Activated T-cell treated with anti-CD3 and anti-CD28 coated beads, Interleukin-2, amount 50 U/mL, for 4 hours (primary cell): ENCODE results near the gene TBC1D32. TPM values are rescaled to one million over a fixed set of nuclear protein-coding genes. Genes with fewer than 3 reads are reported as not detected.
A peak's percentile ranks its signal among the peaks of the same experiment; 100 is the strongest.
"Not testable (repeated sequence)": the region's sequence is repeated elsewhere in the genome, so short reads cannot be mapped to it uniquely, and the experiment has no call there.

Experiments used
- ATAC-seq, 2 donors: fragments of 200-7000 bp; cut with Tn5 transposase; one replicate each; pipeline ENCODE4 v1.10.0; 2021
- DNase-seq: peaks from one replicate; pipeline ENCODE4 v3.0.0-alpha.2; 2020
- H3K27me3 Mint-ChIP-seq: one replicate; pipeline ENCODE4 v1.8.0; 2021; ENCODE audit warnings: low read depth, mixed read lengths
- H3K36me3 Mint-ChIP-seq: one replicate; pipeline ENCODE4 v1.8.0; 2022; ENCODE audit warnings: mixed read lengths; ENCODE audit not compliant: insufficient read depth
- H3K4me1 Mint-ChIP-seq: one replicate; pipeline ENCODE4 v1.8.0; 2021; ENCODE audit warnings: low read depth, mixed read lengths
- H3K4me3 Mint-ChIP-seq: one replicate; pipeline ENCODE4 v1.8.0; 2021; ENCODE audit warnings: mild to moderate bottlenecking, moderate library complexity, mixed read lengths
- H3K9me3 Mint-ChIP-seq: one replicate; pipeline ENCODE4 v1.8.0; 2021; ENCODE audit warnings: mixed read lengths
- total RNA-seq, 3 donors: library from RNA; stranded (reverse); gene quantifications; one replicate each; pipeline ENCODE4 v1.2.1, GENCODE V29; 2021

Gene TBC1D32
- total RNA-seq, 3 donors from 2014 or later = 2.4 to 3.5 (median 3.2) TPM

DNA sequence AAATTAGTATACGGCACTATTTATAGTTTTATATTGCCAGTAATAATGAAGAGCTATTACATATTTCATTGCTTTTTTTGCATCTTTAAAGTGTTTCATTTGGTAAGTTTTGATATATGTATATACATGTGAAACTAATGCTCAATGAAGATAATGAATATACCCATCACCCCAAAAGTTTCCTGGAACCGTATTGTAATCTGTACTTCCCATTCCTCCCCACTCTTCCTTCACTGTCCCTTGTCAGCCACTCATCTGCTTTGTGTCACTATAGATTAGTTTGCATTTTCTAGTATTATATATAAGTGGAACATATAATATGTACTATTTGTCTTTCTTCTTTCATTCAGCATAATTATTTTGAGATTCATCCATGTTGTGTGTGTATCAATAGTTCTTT is 10.3 kb upstream of the TBC1D32 start:
- no peaks in the 10 kb centered on the region for H3K4me1 Mint-ChIP-seq
- peaks cover 28% of the 10 kb centered on the region for H3K27me3 Mint-ChIP-seq
- no peak for ATAC-seq
- no peaks in the 10 kb centered on the region for H3K36me3 Mint-ChIP-seq
- no peak overlapping the region for H3K4me3 Mint-ChIP-seq
- no peaks in the 10 kb centered on the region for H3K9me3 Mint-ChIP-seq
- DNase-seq = no peak

GRCh38 chr6:121339639-121340226 is 5.5 kb upstream of the TBC1D32 start:
- H3K36me3 Mint-ChIP-seq = no peaks in the 10 kb centered on the region
- DNase-seq = no peak
- no peak overlapping the region for H3K4me3 Mint-ChIP-seq
- H3K4me1 Mint-ChIP-seq = peaks cover 4% of the 10 kb centered on the region
- H3K27me3 Mint-ChIP-seq = peaks cover 21% of the 10 kb centered on the region
- H3K9me3 Mint-ChIP-seq = no peaks in the 10 kb centered on the region
- ATAC-seq = no peak

DNA sequence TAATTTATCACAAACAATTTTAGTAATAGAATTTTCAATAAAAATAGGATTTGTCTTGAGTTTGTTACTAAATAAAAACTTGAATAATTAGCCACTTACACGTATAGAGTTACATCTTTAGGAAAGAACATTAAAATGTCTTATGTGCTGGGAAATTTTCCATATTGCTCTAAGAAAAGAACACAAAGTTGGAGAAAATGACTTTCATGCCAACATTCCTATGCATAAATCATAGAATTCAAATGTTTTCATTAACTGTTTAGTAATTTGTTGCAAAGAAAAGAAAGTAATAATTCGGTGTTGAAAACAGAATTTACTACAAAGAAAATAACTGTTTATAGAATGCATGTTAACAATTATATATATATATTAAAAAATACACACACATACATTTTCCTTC is 4.7 kb upstream of the TBC1D32 start:
- Mint-ChIP-seq H3K36me3 (no peaks in the 10 kb centered on the region), H3K9me3 (no peaks in the 10 kb centered on the region), H3K4me1 (peaks cover 8% of the 10 kb centered on the region), H3K27me3 (peaks cover 21% of the 10 kb centered on the region), H3K4me3 (no peak overlapping the region)
- ATAC-seq (no peak), DNase-seq (no peak)

DNA sequence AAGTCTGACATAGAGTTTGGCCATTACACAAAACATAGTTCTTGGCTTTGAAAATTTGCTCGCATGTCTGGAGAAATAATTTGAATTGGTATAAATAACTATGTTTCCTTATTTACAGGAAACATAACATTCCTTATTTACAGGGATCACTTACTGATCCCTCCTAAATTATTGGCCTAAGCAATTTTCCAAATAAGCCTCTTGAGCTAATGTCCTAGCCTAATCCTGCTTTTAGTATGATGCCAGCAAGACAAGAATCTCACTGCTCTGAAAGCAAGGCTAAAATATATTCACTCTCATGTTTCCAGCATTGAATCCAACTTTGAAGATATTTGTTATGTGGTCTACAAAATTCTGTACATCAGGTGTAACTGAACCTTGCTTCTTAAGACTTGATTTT is 4.1 kb upstream of the TBC1D32 start:
- Mint-ChIP-seq H3K27me3 (peaks cover 19% of the 10 kb centered on the region), H3K4me3 (no peak overlapping the region), H3K36me3 (no peaks in the 10 kb centered on the region), H3K4me1 (peaks cover 13% of the 10 kb centered on the region), H3K9me3 (no peaks in the 10 kb centered on the region)
- ATAC-seq = no peak
- no peak for DNase-seq

- DNase-seq (no peak), ATAC-seq (no peak)
- Mint-ChIP-seq H3K9me3 (no peaks in the 10 kb centered on the region), H3K27me3 (peaks cover 4% of the 10 kb centered on the region), H3K36me3 (no peaks in the 10 kb centered on the region), H3K4me3 (peak overlapping the region; percentile 92), H3K4me1 (peaks cover 24% of the 10 kb centered on the region)
Measured at GRCh38 chr6:121335087-121336008, 1.1 kb upstream of the TBC1D32 start.

GRCh38 chr6:121333694-121334093 is 586 bp downstream of the TBC1D32 start:
- not testable (repeated sequence) for H3K27me3 Mint-ChIP-seq, ATAC-seq, DNase-seq, H3K9me3 Mint-ChIP-seq, H3K36me3 Mint-ChIP-seq
- peak overlapping the region; percentile 92 for H3K4me3 Mint-ChIP-seq
- peaks cover 25% of the 10 kb centered on the region for H3K4me1 Mint-ChIP-seq

- Mint-ChIP-seq H3K27me3 (no peaks in the 10 kb centered on the region), H3K4me1 (peaks cover 25% of the 10 kb centered on the region), H3K9me3 (no peaks in the 10 kb centered on the region)
Measured at GRCh38 chr6:121333196-121333595, 1.1 kb downstream of the TBC1D32 start.

DNA sequence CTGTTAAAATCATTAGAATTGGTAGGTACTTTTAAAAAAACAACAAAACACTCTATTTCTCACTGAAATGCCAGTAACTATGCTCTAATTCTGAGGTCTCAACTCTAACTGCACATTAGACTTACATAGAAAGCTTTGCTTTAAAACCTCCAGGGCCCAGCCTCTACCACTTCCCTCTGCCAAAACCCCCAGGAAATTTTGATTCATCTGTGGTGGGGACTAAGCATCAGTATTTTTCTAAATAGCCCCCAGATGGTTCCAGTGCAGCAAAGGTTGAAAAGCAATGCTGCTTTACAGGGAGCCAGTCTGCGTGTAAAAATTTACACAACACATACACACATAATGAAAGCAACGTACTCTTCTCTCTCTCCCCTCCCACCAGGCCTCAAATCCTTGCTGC is 3.8 kb downstream of the TBC1D32 start:
- ATAC-seq = no peak
- Mint-ChIP-seq H3K9me3 (no peaks in the 10 kb centered on the region), H3K27me3 (no peaks in the 10 kb centered on the region), H3K4me1 (peaks cover 25% of the 10 kb centered on the region), H3K4me3 (no peak overlapping the region), H3K36me3 (no peaks in the 10 kb centered on the region)
- DNase-seq = no peak

More at GRCh38 chr6:121333196-121333595, 1.1 kb downstream of the TBC1D32 start:
- Mint-ChIP-seq H3K4me3 (peak overlapping the region; percentile 92), H3K36me3 (no peaks in the 10 kb centered on the region)
- ATAC-seq = no peak
- no peak for DNase-seq

GRCh38 chr6:121321282-121321681 is 13.0 kb downstream of the TBC1D32 start:
- H3K4me1 Mint-ChIP-seq = no peaks in the 10 kb centered on the region
- peaks cover 22% of the 10 kb centered on the region for H3K36me3 Mint-ChIP-seq
- no peaks in the 10 kb centered on the region for H3K9me3 Mint-ChIP-seq
- no peak for DNase-seq
- no peaks in the 10 kb centered on the region for H3K27me3 Mint-ChIP-seq
- no peak overlapping the region for H3K4me3 Mint-ChIP-seq
- ATAC-seq = peak in 1 of 2 donors; percentile 54

- ATAC-seq = no peak
- no peak for DNase-seq
- no peak overlapping the region for H3K4me3 Mint-ChIP-seq
- no peaks in the 10 kb centered on the region for H3K4me1 Mint-ChIP-seq
- peaks cover 22% of the 10 kb centered on the region for H3K36me3 Mint-ChIP-seq
- no peaks in the 10 kb centered on the region for H3K9me3 Mint-ChIP-seq
- H3K27me3 Mint-ChIP-seq = no peaks in the 10 kb centered on the region
Measured at GRCh38 chr6:121319603-121320002, 14.7 kb downstream of the TBC1D32 start.

DNA sequence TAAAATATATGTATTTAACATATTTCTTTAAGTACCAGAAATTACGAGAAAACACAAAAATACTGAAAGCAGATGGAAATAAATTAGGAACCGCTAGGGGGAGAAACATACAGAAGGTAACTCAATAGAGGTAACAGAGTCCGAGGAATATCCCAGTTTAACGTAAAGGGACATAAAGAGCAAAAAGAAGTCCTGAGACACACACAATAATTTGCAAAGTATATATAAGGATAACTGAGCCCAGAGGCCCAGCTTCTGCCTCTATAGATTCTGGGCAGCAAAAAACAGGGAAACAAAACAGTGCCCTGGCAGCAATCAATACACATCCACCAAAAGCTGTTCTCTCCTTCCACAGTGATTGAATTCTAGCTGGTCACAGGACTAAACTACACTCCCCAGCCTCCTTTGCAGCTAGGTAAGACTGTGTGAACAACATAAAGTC is 15.1 kb downstream of the TBC1D32 start:
- peaks cover 22% of the 10 kb centered on the region for H3K36me3 Mint-ChIP-seq
- no peak overlapping the region for H3K4me3 Mint-ChIP-seq
- H3K9me3 Mint-ChIP-seq = no peaks in the 10 kb centered on the region
- no peak for DNase-seq
- H3K4me1 Mint-ChIP-seq = no peaks in the 10 kb centered on the region
- no peak for ATAC-seq
- H3K27me3 Mint-ChIP-seq = no peaks in the 10 kb centered on the region

- no peaks in the 10 kb centered on the region for H3K27me3 Mint-ChIP-seq
- no peaks in the 10 kb centered on the region for H3K9me3 Mint-ChIP-seq
- DNase-seq (no peak), ATAC-seq (no peak)
- no peaks in the 10 kb centered on the region for H3K4me1 Mint-ChIP-seq
- H3K4me3 Mint-ChIP-seq = no peak overlapping the region
- peaks cover 20% of the 10 kb centered on the region for H3K36me3 Mint-ChIP-seq
Measured at GRCh38 chr6:121314381-121315112, 19.7 kb downstream of the TBC1D32 start.

DNA sequence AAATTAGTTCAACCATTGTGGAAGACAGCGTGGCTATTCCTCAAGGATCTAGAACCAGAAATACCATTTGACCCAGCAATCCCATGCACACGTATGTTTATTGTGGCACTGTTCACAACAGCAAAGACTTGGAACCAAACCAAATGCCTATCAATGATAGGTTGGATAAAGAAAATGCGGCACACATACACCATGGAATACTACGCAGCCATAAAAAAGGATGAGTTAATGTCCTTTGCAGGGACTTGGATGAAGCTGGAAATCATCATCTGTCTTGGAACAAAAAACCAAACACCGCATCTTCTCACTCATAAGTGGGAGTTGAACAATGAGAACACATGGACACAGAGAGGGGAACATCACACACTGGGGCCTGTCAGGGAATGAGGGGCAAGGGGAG is 22.5 kb downstream of the TBC1D32 start:
- not testable (repeated sequence) for H3K4me3 Mint-ChIP-seq, ATAC-seq, H3K9me3 Mint-ChIP-seq, DNase-seq, H3K27me3 Mint-ChIP-seq, H3K4me1 Mint-ChIP-seq
- peaks cover 18% of the 10 kb centered on the region for H3K36me3 Mint-ChIP-seq

DNA sequence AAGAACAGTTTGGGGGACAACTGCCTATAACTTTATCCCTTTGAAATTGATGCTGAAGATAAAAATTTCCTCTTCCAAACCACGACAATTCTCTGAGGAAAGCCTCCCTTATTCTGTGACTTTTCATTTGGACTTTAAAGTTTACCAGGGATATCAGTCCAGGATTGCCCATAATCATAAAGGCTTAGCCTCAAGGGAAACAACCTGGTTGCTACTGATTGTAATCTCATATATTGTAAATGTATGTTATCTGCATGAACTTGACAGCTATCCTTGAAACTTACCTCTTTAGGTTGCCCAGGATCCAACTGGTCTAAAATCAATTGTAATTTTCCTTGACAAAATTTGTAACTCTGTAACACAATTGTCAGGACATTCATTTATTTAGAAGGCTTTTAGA is 23.8 kb downstream of the TBC1D32 start:
- peaks cover 11% of the 10 kb centered on the region for H3K36me3 Mint-ChIP-seq
- H3K4me3 Mint-ChIP-seq = no peak overlapping the region
- ATAC-seq (no peak), DNase-seq (no peak)
- H3K27me3 Mint-ChIP-seq = no peaks in the 10 kb centered on the region
- no peaks in the 10 kb centered on the region for H3K9me3 Mint-ChIP-seq
- H3K4me1 Mint-ChIP-seq = no peaks in the 10 kb centered on the region
